ENCODE results near the gene MINK1. TPM values are rescaled to one million over a fixed set of nuclear protein-coding genes. Genes with fewer than 3 reads are reported as not detected.

The MINK1 gene
- total RNA-seq, 1 donor from 2014 or later: 139 TPM

DNA sequence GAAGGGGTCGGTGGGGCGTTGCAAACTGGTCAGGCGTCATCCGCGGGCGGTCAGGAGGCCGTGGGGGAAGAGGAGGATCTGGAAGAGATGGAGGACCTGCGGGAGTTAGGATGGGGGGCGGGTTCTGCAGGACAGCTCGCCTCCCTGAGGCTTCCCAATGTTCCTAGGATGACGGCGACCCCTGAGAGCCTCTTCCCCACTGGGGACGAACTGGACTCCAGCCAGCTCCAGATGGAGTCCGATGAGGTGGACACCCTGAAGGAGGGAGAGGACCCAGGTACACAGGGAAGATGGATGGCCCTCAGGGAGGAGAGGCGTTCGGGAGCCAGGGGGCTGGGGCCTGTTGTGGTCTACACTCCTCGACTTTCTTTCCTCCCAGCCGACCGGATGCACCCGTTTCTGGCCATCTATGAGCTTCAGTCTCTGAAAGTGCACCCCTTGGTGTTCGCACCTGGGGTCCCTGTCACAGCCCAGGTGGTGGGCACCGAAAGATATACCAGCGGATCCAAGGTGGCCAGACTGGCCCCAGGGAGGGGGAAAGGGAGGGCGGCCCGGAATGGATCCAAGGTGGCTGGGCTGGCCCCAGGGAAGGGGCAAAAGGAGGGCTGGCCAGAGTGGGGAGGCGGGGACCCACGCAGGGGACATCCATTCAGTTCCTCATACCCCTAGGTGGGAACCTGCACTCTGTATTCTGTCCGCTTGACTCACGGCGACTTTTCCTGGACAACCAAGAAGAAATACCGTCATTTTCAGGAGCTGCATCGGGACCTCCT lies 25.3 kb upstream of the MINK1 start:
- peaks cover 6% of the 10 kb centered on the region for H3K36me3 Mint-ChIP-seq (ENCODE audit: insufficient read depth)
- peak overlapping the region; percentile 85 for H3K4me3 Mint-ChIP-seq (ENCODE audit: low read depth)
- no peaks in the 10 kb centered on the region for H3K27me3 Mint-ChIP-seq
- no peaks in the 10 kb centered on the region for H3K9me3 Mint-ChIP-seq (ENCODE audit: low read depth)
- H3K4me1 Mint-ChIP-seq (ENCODE audit: low read depth): peaks cover 11% of the 10 kb centered on the region
- peak overlapping the region; percentile 83 for H3K27ac Mint-ChIP-seq
- TF ChIP-seq, protein P1, sequence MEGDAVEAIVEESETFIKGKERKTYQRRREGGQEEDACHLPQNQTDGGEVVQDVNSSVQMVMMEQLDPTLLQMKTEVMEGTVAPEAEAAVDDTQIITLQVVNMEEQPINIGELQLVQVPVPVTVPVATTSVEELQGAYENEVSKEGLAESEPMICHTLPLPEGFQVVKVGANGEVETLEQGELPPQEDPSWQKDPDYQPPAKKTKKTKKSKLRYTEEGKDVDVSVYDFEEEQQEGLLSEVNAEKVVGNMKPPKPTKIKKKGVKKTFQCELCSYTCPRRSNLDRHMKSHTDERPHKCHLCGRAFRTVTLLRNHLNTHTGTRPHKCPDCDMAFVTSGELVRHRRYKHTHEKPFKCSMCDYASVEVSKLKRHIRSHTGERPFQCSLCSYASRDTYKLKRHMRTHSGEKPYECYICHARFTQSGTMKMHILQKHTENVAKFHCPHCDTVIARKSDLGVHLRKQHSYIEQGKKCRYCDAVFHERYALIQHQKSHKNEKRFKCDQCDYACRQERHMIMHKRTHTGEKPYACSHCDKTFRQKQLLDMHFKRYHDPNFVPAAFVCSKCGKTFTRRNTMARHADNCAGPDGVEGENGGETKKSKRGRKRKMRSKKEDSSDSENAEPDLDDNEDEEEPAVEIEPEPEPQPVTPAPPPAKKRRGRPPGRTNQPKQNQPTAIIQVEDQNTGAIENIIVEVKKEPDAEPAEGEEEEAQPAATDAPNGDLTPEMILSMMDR (IDR thresholded peaks at IDR 0.05; ENCODE audit: unreplicated experiment): no peak
- DNase-seq (ENCODE audit: low spot score, unreplicated experiment): no peak

DNA sequence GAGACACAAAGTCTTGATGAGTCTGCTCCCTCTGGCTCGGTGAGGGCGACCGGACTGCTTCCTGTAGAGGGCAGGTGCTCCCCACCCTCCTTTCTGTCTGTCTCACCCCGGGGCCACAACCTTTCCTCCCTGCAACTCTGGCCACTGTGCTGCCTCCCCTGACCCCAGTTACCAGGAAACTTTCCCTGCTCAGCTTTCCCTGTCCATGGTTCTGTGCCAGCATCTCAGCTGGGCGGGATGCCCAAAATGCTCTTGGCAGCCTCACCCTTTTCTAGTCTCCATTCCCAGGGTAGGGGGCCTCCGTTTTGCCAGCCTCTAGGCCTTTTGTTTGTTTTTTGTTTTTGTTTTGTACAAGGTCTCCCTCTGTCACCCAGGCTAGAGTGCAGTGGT lies 24.8 kb upstream of the MINK1 start:
- no peaks in the 10 kb centered on the region for H3K9me3 Mint-ChIP-seq (ENCODE audit: low read depth)
- no peaks in the 10 kb centered on the region for H3K27me3 Mint-ChIP-seq
- no peak for DNase-seq (ENCODE audit: low spot score, unreplicated experiment)
- peak overlapping the region; percentile 33 for H3K27ac Mint-ChIP-seq
- H3K4me3 Mint-ChIP-seq (ENCODE audit: low read depth): peak overlapping the region; percentile 85
- peaks cover 6% of the 10 kb centered on the region for H3K36me3 Mint-ChIP-seq (ENCODE audit: insufficient read depth)
- TF ChIP-seq, protein P1 (IDR thresholded peaks at IDR 0.05; ENCODE audit: unreplicated experiment): no peak
- peaks cover 11% of the 10 kb centered on the region for H3K4me1 Mint-ChIP-seq (ENCODE audit: low read depth)

DNA sequence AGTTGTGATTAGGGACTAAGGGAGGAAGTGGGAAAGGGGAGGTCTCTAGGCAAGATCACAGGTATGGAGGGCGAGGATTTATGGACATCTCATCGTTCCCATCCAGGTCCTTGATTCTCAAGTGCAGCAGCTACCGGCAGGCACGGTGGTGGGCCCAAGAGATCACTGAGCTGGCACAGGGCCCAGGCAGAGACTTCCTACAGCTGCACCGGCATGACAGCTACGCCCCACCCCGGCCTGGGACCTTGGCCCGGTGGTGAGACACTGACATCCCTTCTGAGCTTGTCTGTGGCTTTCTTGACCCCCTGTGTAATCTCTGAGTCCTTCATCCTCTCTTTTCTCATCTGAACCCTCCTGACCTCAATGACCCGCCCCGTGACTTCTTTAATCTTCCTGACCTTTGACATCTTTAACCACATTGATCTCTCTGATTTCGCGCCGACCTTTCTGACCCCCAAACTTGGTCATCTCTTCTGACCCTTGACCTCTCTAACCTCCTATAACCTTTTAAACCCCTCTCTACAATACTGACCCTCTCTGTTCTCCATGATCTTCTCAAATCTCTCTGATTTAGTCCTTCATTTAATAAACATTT lies 22.3 kb upstream of the MINK1 start:
- H3K9me3 Mint-ChIP-seq (ENCODE audit: low read depth): no peaks in the 10 kb centered on the region
- TF ChIP-seq, protein P1 (IDR thresholded peaks at IDR 0.05; ENCODE audit: unreplicated experiment): no peak
- H3K27me3 Mint-ChIP-seq: no peaks in the 10 kb centered on the region
- H3K4me1 Mint-ChIP-seq (ENCODE audit: low read depth): peaks cover 11% of the 10 kb centered on the region
- no peak for DNase-seq (ENCODE audit: low spot score, unreplicated experiment)
- H3K27ac Mint-ChIP-seq: no peak overlapping the region
- H3K36me3 Mint-ChIP-seq (ENCODE audit: insufficient read depth): peaks cover 9% of the 10 kb centered on the region
- H3K4me3 Mint-ChIP-seq (ENCODE audit: low read depth): no peak overlapping the region

DNA sequence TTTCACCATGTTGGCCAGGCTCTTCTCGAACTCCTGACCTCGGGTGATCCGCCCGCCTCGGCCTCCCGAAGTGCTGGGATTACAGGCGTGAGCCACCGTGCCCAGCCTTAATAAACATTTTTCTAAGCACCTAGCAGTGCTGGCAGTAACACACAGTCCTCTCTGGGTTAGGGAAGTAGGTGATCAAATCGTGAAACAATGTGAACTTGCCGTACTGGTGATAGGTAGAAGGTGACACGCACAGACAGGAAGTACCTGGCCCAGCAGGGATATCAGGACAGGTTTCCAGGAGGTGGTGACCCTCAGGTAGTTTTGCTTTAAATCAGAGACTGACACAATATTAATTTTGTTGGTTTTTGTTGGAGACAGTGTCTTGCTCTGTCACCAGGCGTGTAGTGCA lies 21.7 kb upstream of the MINK1 start:
- TF ChIP-seq, protein P1 (IDR thresholded peaks at IDR 0.05; ENCODE audit: unreplicated experiment): no peak
- DNase-seq (ENCODE audit: low spot score, unreplicated experiment): no peak
- H3K4me3 Mint-ChIP-seq (ENCODE audit: low read depth): no peak overlapping the region
- no peaks in the 10 kb centered on the region for H3K9me3 Mint-ChIP-seq (ENCODE audit: low read depth)
- H3K36me3 Mint-ChIP-seq (ENCODE audit: insufficient read depth): peaks cover 12% of the 10 kb centered on the region
- H3K27ac Mint-ChIP-seq: no peak overlapping the region
- no peaks in the 10 kb centered on the region for H3K27me3 Mint-ChIP-seq
- peaks cover 6% of the 10 kb centered on the region for H3K4me1 Mint-ChIP-seq (ENCODE audit: low read depth)

DNA sequence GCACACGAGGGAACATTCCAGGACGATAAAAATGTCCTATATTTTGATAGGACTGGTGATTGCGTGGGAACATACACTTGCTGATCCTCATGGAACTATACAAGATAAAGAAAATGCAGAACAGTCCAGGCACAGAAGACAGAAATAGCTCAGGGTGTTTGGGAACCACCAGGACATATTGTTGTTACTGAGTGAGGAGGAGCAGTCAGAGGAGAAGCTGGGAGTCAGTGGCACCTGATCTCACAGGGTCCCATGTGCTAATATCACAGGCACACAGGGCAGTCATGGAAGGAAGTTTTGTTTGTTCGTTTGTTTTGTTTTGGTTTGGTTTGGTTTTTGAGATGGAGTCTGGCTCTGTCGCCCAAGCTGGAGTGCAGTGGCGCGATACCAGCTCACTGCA lies 20.4 kb upstream of the MINK1 start:
- Mint-ChIP-seq H3K9me3 (ENCODE audit: low read depth) (no peaks in the 10 kb centered on the region), H3K27ac (peak overlapping the region; percentile 63), H3K36me3 (ENCODE audit: insufficient read depth) (peaks cover 13% of the 10 kb centered on the region), H3K4me1 (ENCODE audit: low read depth) (peaks cover 3% of the 10 kb centered on the region), H3K4me3 (ENCODE audit: low read depth) (no peak overlapping the region), H3K27me3 (no peaks in the 10 kb centered on the region)
- DNase-seq (ENCODE audit: low spot score, unreplicated experiment): no peak
- TF ChIP-seq, protein P1 (IDR thresholded peaks at IDR 0.05; ENCODE audit: unreplicated experiment): no peak
